A549 (cell line): ENCODE results near the gene MSRB3. TPM values are rescaled to one million over a fixed set of nuclear protein-coding genes. Genes with fewer than 3 reads are reported as not detected.

Source experiments
- ATAC-seq, 2 experiments: fragments of 200-7000 bp in 1 of 2; fragments of >200 bp in 1 of 2; cut with Nextera tagmentation in 1 of 2; cut with Tn5 transposase in 1 of 2; 3 replicates each; pipeline versions ENCODE4 v1.8.0 to v1.9.1; 2018 to 2020; ENCODE audit warnings: mild to moderate bottlenecking in 1 of 2, moderate library complexity in 1 of 2
- CTCF ChIA-PET: fragments of 300-600 bp; sonication (Branson Sonifier 250); formaldehyde crosslinking; extraction: SDS; loops from one replicate; lab custom pipeline; 2021; ENCODE audit warnings: antibody characterized with exemption, inconsistent platforms; lab: Yijun Ruan, JAX
- POLR2A ChIA-PET: fragments of 350-600 bp; formaldehyde crosslinking; extraction: SDS; loops from one replicate; lab custom pipeline; 2021; ENCODE audit warnings: antibody characterized with exemption, inconsistent platforms; lab: Yijun Ruan, JAX
- DNase-seq, 2 experiments: peaks; one replicate each; pipeline versions ENCODE4 v3.0.0 to v3.0.0-alpha.2; 2011 to 2016; ENCODE audit warnings: low read depth in 1 of 2, low spot score in 1 of 2
- FAIRE-seq: peaks from 2 replicates; lab custom pipeline; 2011; peaks lifted over from hg19 to GRCh38; lab: Jason Lieb, UNC
- H3K27ac ChIP-seq, 2 experiments: fragments of >200 bp; sonication (Bioruptor Twin); formaldehyde crosslinking; 3 replicates each; pipeline ENCODE4 v1.5.1; 2016 to 2017
- H3K4me1 ChIP-seq: fragments of >200 bp; sonication (Bioruptor Twin); formaldehyde crosslinking; 3 replicates; pipeline ENCODE4 v1.6.1; 2016
- H3K4me2 ChIP-seq: fragments of >200 bp; sonication (Bioruptor Twin); formaldehyde crosslinking; 3 replicates; pipeline ENCODE4 v1.6.1; 2016
- H3K4me3 ChIP-seq: fragments of >200 bp; sonication (Bioruptor Twin); formaldehyde crosslinking; 3 replicates; pipeline ENCODE4 v1.5.1; 2016
- H3K9me3 ChIP-seq: fragments of >200 bp; sonication (Bioruptor Twin); formaldehyde crosslinking; 3 replicates; pipeline ENCODE4 v1.6.1; 2016
- BHLHE40 ChIP-seq: IDR thresholded peaks from 2 replicates; pipeline ENCODE4 v1.6.1; 2012; ENCODE audit warnings: low read depth, low read length, inconsistent platforms
- CEBPB ChIP-seq, 2 experiments: fragments of >200 bp in 1 of 2; sonication (Bioruptor Twin) in 1 of 2; formaldehyde crosslinking in 1 of 2; IDR thresholded peaks; 2 replicates each; pipeline ENCODE4 v1.6.1; 2012 to 2016
- CHD4 ChIP-seq: fragments of 200-600 bp; sonication (generic); IDR thresholded peaks from 2 replicates; pipeline ENCODE4 v1.6.1; 2016; ENCODE audit warnings: antibody characterized with exemption, mild to moderate bottlenecking, borderline replicate concordance
- EHF ChIP-seq: fragments of 250-450 bp; sonication (Bioruptor Pico); IDR thresholded peaks from 2 replicates; pipeline ENCODE4 v1.5.0; 2020; ENCODE audit warnings: mild to moderate bottlenecking
- EHMT2 ChIP-seq: fragments of 200-600 bp; sonication (generic); IDR thresholded peaks from 2 replicates; pipeline ENCODE4 v1.6.1; 2016; ENCODE audit warnings: antibody characterized with exemption, low read depth, mild to moderate bottlenecking, moderate library complexity
- EP300 ChIP-seq, 2 experiments: fragments of >200 bp; sonication (Bioruptor Twin); formaldehyde crosslinking; IDR thresholded peaks; 2 replicates in 1 of 2; 3 replicates in 1 of 2; pipeline ENCODE4 v1.6.1; 2016 to 2017
- ESRRA ChIP-seq: fragments of 150-350 bp; IDR thresholded peaks from 2 replicates; pipeline ENCODE4 v1.6.1; 2014; ENCODE audit warnings: mild to moderate bottlenecking, low read length, borderline replicate concordance
- FOSB ChIP-seq: fragments of 250-450 bp; sonication (Bioruptor Pico); IDR thresholded peaks from 2 replicates; pipeline ENCODE4 v1.5.0; 2020; ENCODE audit warnings: mild to moderate bottlenecking, moderate library complexity
- FOSL2 ChIP-seq, 2 experiments: fragments of 450-650 bp in 1 of 2; fragments of >200 bp in 1 of 2; sonication (Bioruptor Twin) in 1 of 2; formaldehyde crosslinking; IDR thresholded peaks; 2 replicates each; pipeline versions ENCODE4 v1.5.0 to v1.6.1; 2016 to 2020; ENCODE audit warnings: mild to moderate bottlenecking in 1 of 2, moderate library complexity in 1 of 2
- HDAC2 ChIP-seq: fragments of 200-600 bp; sonication (generic); IDR thresholded peaks from 2 replicates; pipeline ENCODE4 v1.6.1; 2016
- HEYL ChIP-seq: fragments of 250-450 bp; sonication (Bioruptor Pico); IDR thresholded peaks from 2 replicates; pipeline ENCODE4 v1.8.0; 2021; ENCODE audit warnings: mild to moderate bottlenecking, moderate library complexity
- HOXA7 ChIP-seq: fragments of 250-450 bp; sonication (Bioruptor Pico); IDR thresholded peaks from 2 replicates; pipeline ENCODE4 v1.5.0; 2020; ENCODE audit warnings: mild to moderate bottlenecking, moderate library complexity
- JUN ChIP-seq, 2 experiments: fragments of >200 bp; sonication (Bioruptor Twin); formaldehyde crosslinking; IDR thresholded peaks; 2 replicates in 1 of 2; 3 replicates in 1 of 2; pipeline ENCODE4 v1.6.1; 2016 to 2017
- KDM5A ChIP-seq: fragments of 200-600 bp; sonication (generic); IDR thresholded peaks from 2 replicates; pipeline ENCODE4 v1.6.1; 2016; ENCODE audit warnings: antibody characterized with exemption, mild to moderate bottlenecking
- MAFK ChIP-seq: fragments of 450-650 bp; IDR thresholded peaks from 2 replicates; pipeline ENCODE4 v1.6.1; 2014; ENCODE audit not compliant: partially characterized antibody
- MAZ ChIP-seq: fragments of 150-350 bp; IDR thresholded peaks from 2 replicates; pipeline ENCODE4 v1.6.1; 2014; ENCODE audit warnings: antibody characterized with exemption, low read depth, low read length, borderline replicate concordance
- NFE2L2 ChIP-seq: fragments of 150-350 bp; conservative IDR thresholded peaks from 2 replicates; pipeline ENCODE4 v1.6.1; 2014; ENCODE audit warnings: low read length
- POLR2AphosphoS2 ChIP-seq: conservative IDR thresholded peaks from 2 replicates; pipeline ENCODE4 v1.6.1; 2012; ENCODE audit warnings: low read length, improper control_type of control experiment, inconsistent platforms
- RAD21 ChIP-seq, 2 experiments: fragments of >200 bp in 1 of 2; sonication (Bioruptor Twin) in 1 of 2; formaldehyde crosslinking in 1 of 2; IDR thresholded peaks in 1 of 2; conservative IDR thresholded peaks in 1 of 2; 2 replicates in 1 of 2; 3 replicates in 1 of 2; pipeline ENCODE4 v1.6.1; 2012 to 2018; ENCODE audit warnings: inconsistent platforms in 1 of 2
- RCOR1 ChIP-seq: fragments of 150-350 bp; IDR thresholded peaks from 2 replicates; pipeline ENCODE4 v1.6.1; 2014; ENCODE audit warnings: antibody characterized with exemption, low read length, low read depth
- REST ChIP-seq: fragments of 200-600 bp; sonication (generic); IDR thresholded peaks from 2 replicates; pipeline ENCODE4 v1.6.1; 2016; ENCODE audit warnings: antibody characterized with exemption, mild to moderate bottlenecking, moderate library complexity
- RFX5 ChIP-seq: fragments of 450-650 bp; IDR thresholded peaks from 2 replicates; pipeline ENCODE4 v1.7.1; 2014; ENCODE audit warnings: antibody characterized with exemption, mild to moderate bottlenecking, moderate library complexity
- RNF2 ChIP-seq: fragments of 200-600 bp; sonication (generic); IDR thresholded peaks from 2 replicates; pipeline ENCODE4 v1.6.1; 2016; ENCODE audit warnings: low read depth, mild to moderate bottlenecking, antibody characterized with exemption, moderate library complexity, borderline replicate concordance
- SMC3 ChIP-seq: fragments of >200 bp; sonication (Bioruptor Twin); formaldehyde crosslinking; IDR thresholded peaks from 3 replicates; pipeline ENCODE4 v1.6.1; 2018; ENCODE audit warnings: inconsistent platforms
- SREBF2 ChIP-seq: fragments of 450-650 bp; IDR thresholded peaks from 2 replicates; pipeline ENCODE4 v1.6.1; 2014; ENCODE audit warnings: mild to moderate bottlenecking, moderate library complexity
- ZC3H11A ChIP-seq: fragments of 450-650 bp; IDR thresholded peaks from 2 replicates; pipeline ENCODE4 v1.6.1; 2014; ENCODE audit warnings: antibody characterized with exemption, mild to moderate bottlenecking
- ZNF302 ChIP-seq: fragments of 250-450 bp; sonication (Bioruptor Pico); IDR thresholded peaks from 2 replicates; pipeline ENCODE4 v1.9.0; 2021; ENCODE audit warnings: inconsistent platforms, mild to moderate bottlenecking, moderate library complexity
- WGBS: methylation state at CpG from one replicate; pipeline ENCODE4 v1.1.6; 2017; ENCODE audit errors: missing lambda C conversion rate; 5-methylcytosine and 5-hydroxymethylcytosine counted together
- polyA plus RNA-seq, 4 experiments: library from polyadenylated mRNA; depleted of rRNA in 3 of 4; stranded (reverse); fragments of >200 nt; fragmentation: RNase III in 1 of 4; extraction: RNeasy Plus Mini Kit Qiagen cat#74134 plus additional on column Dnase treatment in 1 of 4; gene quantifications; 2 replicates in 3 of 4; 3 replicates in 1 of 4; pipeline ENCODE4 v1.2.3, GENCODE V29; 2011 to 2017
- TF ChIP-seq, protein P1 (sequence below): fragments of >200 bp; sonication (Bioruptor Twin); formaldehyde crosslinking; IDR thresholded peaks from 2 replicates; pipeline ENCODE4 v1.6.1; 2016
- TF ChIP-seq, protein P2 (sequence below): fragments of >200 bp; sonication (Bioruptor Twin); formaldehyde crosslinking; IDR thresholded peaks from 3 replicates; pipeline ENCODE4 v1.5.1; 2016

MSRB3 gene
- polyA plus RNA-seq, 2 of the 4 experiments (the other 2 are of a cell fraction): 25.2 to 46.1 TPM

DNA sequence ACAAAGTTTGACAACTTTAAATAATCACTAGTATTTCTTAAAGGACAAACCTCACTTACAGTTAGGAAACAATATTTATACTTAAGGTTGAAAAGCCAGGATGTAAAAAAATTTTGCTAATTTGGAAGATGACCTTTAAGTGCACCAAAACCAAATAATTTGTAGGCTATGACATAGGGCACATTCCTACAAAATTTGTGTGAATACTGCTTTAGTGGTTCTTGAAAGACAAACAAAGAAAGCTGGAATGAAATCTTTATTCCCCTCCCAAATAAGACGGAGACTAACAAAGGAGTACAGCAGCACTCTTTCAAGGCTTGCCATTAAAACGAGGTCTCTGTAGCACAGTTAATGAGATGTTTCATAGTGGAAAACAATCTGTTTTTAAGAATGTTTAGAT is 45.6 kb downstream of the MSRB3 start:
- H3K27ac ChIP-seq: no peak overlapping the region
- FAIRE-seq: no peak
- 79% methylated on average over 2 of the region's 2 CpGs for WGBS
- ATAC-seq: no peak
- no peak for DNase-seq
- H3K4me3 ChIP-seq: no peak overlapping the region
- ChIA-PET POLR2A (no interaction called here), CTCF (interaction anchor here (0.7 to 3.4 kb wide), 3 partner anchors 11 to 391 kb away, joined by 3 to 13 read pairs (median 4); no protein-coding TSS in a partner anchor)
- peaks cover 2% of the 10 kb centered on the region; the same call in 2 of the 3 replicates for H3K4me1 ChIP-seq
- no peak overlapping the region for H3K4me2 ChIP-seq
- H3K9me3 ChIP-seq: no peaks in the 10 kb centered on the region
- TF ChIP-seq HOXA7 (CRISPR knock-in tag): no peak
- no peak for TF ChIP-seq CEBPB (IDR thresholded peaks at IDR 0.05)
- TF ChIP-seq MAZ: no peak
- TF ChIP-seq RNF2: no peak
- no peak for TF ChIP-seq HDAC2
- TF ChIP-seq ZNF302 (CRISPR knock-in tag): no peak
- no peak for TF ChIP-seq MAFK
- TF ChIP-seq, protein P1, sequence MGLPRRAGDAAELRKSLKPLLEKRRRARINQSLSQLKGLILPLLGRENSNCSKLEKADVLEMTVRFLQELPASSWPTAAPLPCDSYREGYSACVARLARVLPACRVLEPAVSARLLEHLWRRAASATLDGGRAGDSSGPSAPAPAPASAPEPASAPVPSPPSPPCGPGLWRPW: no peak
- TF ChIP-seq NFE2L2: no peak
- TF ChIP-seq EHF (CRISPR knock-in tag): no peak
- no peak for TF ChIP-seq EHMT2
- no peak for TF ChIP-seq CHD4
- TF ChIP-seq BHLHE40: no peak
- TF ChIP-seq, all 56 proteins: peak for 0

- WGBS: 88% methylated on average over 3 of the region's 3 CpGs
- ATAC-seq (no peak), FAIRE-seq (no peak)
- ChIA-PET CTCF (interaction anchor here (0.7 to 3.4 kb wide), 3 partner anchors 12 to 391 kb away, joined by 3 to 13 read pairs (median 4); no protein-coding TSS in a partner anchor), POLR2A (no interaction called here)
- Histone ChIP-seq H3K4me2 (no peak overlapping the region), H3K9me3 (no peaks in the 10 kb centered on the region), H3K4me3 (no peak overlapping the region)
- TF ChIP-seq ESRRA: no peak
- no peak for TF ChIP-seq EHMT2
- no peak for TF ChIP-seq FOSB
- no peak for TF ChIP-seq SMC3
- no peak for TF ChIP-seq EHF (CRISPR knock-in tag)
- TF ChIP-seq RFX5: no peak
- no peak for TF ChIP-seq KDM5A
- no peak for TF ChIP-seq EP300 (IDR thresholded peaks at IDR 0.05)
- TF ChIP-seq RAD21 (conservative IDR thresholded peaks at IDR 0.05 in 1 of 2, IDR thresholded peaks at IDR 0.05 in 1 of 2): no peak
- no peak for TF ChIP-seq REST
- no peak for TF ChIP-seq HDAC2
- TF ChIP-seq, all 56 proteins: peak for 0
- H3K27ac ChIP-seq: no peak overlapping the region
- DNase-seq: no peak
- no peaks in the 10 kb centered on the region for H3K4me1 ChIP-seq
Measured at GRCh38 chr12:65324551-65324950, 46.1 kb downstream of the MSRB3 start.

- Histone ChIP-seq H3K9me3 (no peaks in the 10 kb centered on the region), H3K4me1 (no peaks in the 10 kb centered on the region), H3K4me3 (no peak overlapping the region), H3K27ac (no peak overlapping the region), H3K4me2 (no peak overlapping the region)
- TF ChIP-seq ZC3H11A (no peak), SREBF2 (no peak), ZNF302 (CRISPR knock-in tag) (no peak), HEYL (no peak), RCOR1 (no peak), FOSL2 (IDR thresholded peaks at IDR 0.05) (no peak), FOSL2 (CRISPR knock-in tag; IDR thresholded peaks at IDR 0.05) (no peak), EP300 (IDR thresholded peaks at IDR 0.05) (no peak), RNF2 (no peak), CHD4 (no peak), JUN (IDR thresholded peaks at IDR 0.05) (no peak), MAZ (no peak), POLR2AphosphoS2 (no peak), ESRRA (no peak)
- TF ChIP-seq, protein P2, sequence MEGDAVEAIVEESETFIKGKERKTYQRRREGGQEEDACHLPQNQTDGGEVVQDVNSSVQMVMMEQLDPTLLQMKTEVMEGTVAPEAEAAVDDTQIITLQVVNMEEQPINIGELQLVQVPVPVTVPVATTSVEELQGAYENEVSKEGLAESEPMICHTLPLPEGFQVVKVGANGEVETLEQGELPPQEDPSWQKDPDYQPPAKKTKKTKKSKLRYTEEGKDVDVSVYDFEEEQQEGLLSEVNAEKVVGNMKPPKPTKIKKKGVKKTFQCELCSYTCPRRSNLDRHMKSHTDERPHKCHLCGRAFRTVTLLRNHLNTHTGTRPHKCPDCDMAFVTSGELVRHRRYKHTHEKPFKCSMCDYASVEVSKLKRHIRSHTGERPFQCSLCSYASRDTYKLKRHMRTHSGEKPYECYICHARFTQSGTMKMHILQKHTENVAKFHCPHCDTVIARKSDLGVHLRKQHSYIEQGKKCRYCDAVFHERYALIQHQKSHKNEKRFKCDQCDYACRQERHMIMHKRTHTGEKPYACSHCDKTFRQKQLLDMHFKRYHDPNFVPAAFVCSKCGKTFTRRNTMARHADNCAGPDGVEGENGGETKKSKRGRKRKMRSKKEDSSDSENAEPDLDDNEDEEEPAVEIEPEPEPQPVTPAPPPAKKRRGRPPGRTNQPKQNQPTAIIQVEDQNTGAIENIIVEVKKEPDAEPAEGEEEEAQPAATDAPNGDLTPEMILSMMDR: no peak
- ChIA-PET POLR2A (no interaction called here), CTCF (interaction anchor here (1.3 to 3.4 kb wide), 2 partner anchors 12 to 19 kb away, joined by 4 to 13 read pairs; no protein-coding TSS in a partner anchor)
- 93% methylated on average over 5 of the region's 5 CpGs for WGBS
- FAIRE-seq (no peak), DNase-seq (no peak), ATAC-seq (no peak)
Measured at GRCh38 chr12:65325183-65325582, 46.7 kb downstream of the MSRB3 start.
